ENCODE data around the gene C10orf105.

- TF ChIP-seq TAF1 (IDR thresholded peaks at IDR 0.05; ENCODE audit: borderline replicate concordance, insufficient read depth, low read length): no peak
- no peak for TF ChIP-seq REST (IDR thresholded peaks at IDR 0.05; ENCODE audit: insufficient read depth in 1 of 2, low read depth in 2 of 2, low read length in 2 of 2)
- TF ChIP-seq SIN3A (IDR thresholded peaks at IDR 0.05; ENCODE audit: borderline replicate concordance, insufficient read depth, low read length): no peak
These were observed 44.1 kb downstream of the C10orf105 start for GRCh38 chr10:71675295-71675970.
